Retina (tissue), 1 donor: ENCODE results near the gene IFI27L1.
"Not testable (repeated sequence)": the region's sequence is repeated elsewhere in the genome, so short reads cannot be mapped to it uniquely, and the experiment has no call there.

ENCODE experiments used
- DNase-seq: peaks from one replicate; pipeline ENCODE4 v3.0.0-alpha.2; 2016

IFI27L1 gene

DNA sequence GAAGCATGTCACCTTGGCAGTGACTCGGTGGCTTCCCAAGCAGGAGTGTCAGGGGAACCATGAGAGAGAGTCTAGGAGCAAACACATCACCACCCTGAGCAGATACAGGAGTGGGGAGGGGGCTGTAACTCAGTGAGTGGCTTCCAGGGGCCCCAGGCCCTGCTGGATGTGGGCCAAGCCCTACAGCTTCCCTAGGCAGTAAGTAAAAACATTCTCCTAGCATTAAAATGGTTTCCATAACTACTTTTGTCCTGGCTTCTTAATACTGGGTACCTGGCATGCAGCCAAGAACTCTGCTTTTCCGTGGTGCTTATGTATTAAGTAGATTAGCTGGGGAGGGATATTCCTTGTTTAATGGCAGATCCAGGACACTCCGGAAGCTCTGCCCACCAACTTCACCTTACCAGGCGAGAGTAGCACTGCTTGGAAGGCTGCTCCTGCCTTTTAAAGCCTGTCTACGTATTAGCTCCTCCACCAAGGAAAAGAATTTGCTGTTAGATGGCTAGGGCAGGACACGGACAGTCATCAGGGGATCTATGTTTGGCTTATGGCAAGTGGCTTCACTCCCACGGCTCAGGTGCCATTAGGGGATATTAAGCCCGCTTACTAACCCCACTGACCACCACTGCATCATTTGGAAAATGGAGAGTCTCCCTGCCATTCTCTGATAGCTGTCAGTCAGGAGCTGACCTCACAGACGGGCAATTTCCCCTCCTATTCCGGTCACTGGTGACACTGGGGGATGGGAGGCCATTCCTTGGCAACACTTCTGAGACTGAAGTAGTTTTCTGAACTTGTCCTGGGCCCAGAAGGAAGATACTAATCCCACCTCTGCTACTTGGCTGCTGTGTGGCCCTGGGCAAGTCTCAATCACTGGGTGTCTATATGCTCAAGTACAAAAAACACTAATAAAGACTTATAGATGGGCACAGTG, 32.2 kb upstream of the IFI27L1 start:
- no peak for DNase-seq

- no peak for DNase-seq
Observed at GRCh38 chr14:94049625-94050023, 31.5 kb upstream of the IFI27L1 start.

DNA sequence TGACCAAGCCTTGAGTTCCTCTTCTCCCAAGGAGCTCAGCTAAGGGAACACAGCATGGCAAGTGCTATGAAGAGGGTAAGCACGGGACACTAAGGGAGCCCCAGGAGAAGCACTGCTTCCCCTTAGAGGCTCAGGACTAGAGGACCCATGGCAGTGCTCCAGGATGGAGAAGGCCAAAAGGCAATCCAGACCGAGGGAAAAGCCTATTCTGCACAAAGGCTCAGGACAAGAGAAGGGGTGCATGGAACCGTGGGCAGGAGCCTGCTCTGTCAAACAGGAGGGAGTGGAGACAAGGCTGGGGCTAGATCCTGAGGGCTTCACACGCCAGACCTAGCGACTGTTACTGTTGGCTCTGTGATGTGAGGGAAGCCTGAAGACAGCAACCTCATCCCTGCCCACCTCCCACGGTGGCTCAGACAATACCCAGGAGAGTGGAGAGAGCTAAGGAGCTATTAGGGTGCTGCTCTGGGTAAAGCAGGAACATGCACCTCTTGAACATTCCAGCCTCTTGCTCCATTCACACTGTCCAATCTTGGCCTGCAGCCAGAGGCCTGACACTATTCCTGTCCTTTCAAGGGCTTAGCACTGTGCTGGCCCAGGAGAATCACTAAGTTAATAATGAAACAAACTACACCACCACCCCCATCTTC, 30.8 kb upstream of the IFI27L1 start:
- no peak for DNase-seq

DNA sequence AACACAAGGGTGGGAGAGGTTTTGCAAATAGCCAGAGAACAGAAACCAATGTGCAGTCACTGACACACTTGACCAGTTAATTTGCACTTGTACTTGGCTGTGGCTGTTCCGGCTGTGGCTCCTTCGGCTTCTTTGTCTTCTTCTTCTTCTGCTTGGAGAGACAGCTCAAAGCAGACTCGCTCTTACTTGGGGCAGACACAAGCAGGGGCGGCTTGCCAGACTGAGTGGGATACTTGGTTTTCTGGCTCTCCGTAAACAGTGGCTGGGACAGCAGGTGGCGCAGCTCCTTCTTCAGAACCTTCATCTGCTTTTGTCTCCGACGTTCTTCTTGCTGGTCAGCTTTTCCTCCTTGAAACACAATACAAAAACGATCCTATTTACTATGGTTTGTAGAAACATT, 30.0 kb upstream of the IFI27L1 start:
- no peak for DNase-seq

DNA sequence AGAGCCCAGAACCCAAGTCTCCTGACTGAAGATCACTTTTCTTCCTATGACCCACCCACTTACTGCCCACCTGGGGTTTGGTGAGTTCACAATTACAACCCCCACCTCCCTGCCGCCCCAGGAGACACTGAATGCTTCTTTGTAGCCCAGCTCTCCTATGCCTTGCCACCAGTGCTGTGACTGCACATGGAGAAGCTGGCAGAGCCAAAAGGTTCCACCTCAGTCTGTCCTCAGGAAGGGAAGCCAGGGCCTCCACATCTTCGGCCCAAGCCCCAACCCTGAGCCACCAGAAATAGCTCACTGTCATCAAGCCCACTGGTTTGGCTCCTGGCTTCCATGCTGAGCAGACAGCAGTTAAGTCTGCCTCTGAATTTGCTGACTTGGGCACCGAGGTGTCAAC, 29.3 kb upstream of the IFI27L1 start:
- DNase-seq: no peak

DNA sequence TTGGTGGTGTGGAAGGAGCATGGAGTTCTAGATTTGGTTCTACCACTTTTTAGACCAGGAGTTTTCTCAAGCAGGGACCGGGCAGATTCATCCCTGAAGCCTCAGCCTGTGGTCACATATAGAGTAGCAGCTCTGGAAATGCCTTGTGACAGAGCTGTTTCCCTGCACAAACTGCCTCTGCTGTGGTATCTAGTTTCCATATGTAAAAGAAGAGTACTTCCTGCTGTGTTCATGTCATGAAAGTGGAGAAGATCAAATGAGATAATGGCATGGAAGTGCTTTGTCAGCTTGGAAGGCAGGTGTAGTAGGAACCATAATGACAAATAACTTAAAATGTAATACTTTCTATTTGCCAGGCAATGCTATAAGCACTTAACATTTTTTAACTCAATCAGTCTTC, 28.9 kb upstream of the IFI27L1 start:
- DNase-seq: no peak

DNA sequence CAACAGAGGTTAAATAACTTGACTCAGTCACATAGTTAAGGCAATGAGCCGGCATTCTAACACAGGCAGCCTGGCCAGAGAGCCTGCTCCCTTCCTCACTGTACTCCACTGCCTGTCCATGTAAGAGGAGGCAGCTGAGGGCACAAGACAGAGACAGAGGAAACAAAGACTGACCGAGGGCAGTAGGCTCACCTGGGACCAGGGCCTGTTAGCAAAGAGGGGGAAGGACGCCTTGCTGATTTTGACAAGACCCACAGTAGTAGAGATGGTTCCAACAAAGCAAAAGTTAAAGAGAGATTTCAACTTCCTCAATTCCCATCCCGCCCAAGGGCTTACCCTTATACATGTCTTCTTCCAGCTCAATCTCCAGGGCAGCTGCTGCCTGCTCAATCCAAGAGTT, 28.4 kb upstream of the IFI27L1 start:
- no peak for DNase-seq

- no peak for DNase-seq
Observed at GRCh38 chr14:94054401-94054800, 26.7 kb upstream of the IFI27L1 start.

- DNase-seq: no peak
Observed at GRCh38 chr14:94054936-94055335, 26.2 kb upstream of the IFI27L1 start.

GRCh38 chr14:94056579-94057308, 24.4 kb upstream of the IFI27L1 start:
- DNase-seq: no peak

DNA sequence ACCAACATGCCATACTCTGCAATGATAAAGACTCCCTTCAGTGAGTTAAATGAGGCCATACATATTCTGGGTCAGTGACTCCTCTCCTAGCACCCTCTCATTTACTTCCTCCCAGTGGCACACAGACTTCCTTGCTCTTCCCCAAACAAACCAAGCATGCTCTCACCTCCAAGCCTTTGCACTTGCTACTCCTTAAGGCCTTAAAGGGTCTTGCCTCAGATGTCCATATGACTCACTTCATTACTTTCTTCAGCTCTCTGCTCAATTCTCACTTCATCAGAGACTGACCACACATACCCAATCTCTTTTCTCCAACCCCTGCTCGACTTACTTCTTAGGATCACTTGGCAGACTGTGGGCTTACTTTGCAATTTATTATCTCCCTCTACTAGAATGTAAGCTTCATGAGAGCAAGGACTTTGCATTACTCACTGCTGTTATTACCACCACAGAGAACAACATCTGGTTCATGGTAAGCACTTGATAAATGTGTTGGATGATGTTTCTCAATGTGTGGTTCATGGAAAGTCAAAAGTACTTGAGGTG, 22.9 kb upstream of the IFI27L1 start:
- DNase-seq: no peak

DNA sequence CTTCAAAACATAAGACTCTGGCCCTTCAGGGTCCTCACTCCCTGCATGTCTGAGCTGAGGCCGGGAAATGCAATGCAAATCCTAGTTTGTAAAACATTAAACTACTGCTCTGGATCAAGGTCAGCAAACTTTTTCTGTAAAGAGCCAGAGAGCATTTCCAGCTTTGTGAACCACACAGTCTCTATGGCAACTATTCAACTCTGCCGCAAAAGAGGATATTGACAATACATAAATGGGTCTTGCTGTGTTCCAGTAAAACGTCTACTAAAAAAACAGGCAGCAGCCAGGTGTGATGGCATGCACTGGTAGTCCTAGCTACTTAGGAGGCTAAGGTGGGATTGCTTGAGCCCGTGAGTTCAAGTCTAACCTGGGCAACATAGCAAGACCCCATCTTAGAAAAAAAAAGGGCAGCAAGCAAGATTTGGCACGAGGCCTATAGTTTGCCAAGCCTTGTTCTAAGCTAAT, 22.4 kb upstream of the IFI27L1 start:
- DNase-seq: no peak

DNA sequence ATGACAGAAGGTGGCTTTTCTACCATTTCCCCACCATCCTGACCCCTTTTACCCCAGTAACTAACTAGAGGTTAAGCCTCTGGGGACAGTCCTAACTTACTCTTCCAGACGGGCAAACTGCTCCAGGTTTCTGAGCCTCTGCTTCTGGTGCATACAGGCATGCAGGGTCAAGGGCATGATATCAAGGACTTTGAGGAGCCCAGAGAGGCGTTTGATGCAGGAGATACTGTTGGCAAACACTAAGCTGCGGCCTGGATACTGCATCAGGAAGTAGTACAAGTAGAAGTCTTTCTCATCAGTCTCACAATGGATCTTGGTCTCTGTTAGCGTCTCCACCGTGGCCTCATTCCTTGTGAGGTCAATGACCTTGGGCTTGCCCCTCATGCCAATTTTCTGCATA, 21.1 kb upstream of the IFI27L1 start:
- no peak for DNase-seq

- no peak for DNase-seq
Observed at GRCh38 chr14:94062344-94062940, 18.7 kb upstream of the IFI27L1 start.

DNA sequence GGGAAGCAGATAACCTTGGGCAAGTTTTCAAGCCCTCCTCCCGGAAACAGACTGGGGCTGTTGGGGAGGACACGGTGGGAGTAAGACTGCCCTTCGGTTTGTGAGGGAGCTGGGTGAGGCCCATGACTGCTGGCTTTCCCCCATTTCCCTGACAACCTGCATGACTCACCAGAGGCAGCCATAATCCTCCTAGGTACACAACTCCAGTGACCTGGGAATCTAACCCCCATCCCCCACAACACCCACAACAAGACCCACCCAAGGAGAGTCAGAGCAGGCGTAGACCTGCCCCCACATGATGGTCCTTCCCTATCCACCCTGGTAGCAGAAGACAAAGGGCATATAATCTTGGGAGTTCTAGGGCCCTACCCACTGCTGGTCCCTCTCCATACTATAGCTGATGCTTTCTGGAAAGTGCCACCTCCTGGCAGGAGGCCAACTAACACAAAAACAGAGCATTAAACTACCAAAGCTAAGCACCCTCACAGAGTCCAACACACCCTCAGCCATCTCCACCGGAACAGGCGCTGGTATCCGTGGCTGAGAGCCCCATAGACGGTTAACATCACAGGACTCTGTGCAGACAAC, 14.9 kb upstream of the IFI27L1 start:
- DNase-seq: no peak

DNA sequence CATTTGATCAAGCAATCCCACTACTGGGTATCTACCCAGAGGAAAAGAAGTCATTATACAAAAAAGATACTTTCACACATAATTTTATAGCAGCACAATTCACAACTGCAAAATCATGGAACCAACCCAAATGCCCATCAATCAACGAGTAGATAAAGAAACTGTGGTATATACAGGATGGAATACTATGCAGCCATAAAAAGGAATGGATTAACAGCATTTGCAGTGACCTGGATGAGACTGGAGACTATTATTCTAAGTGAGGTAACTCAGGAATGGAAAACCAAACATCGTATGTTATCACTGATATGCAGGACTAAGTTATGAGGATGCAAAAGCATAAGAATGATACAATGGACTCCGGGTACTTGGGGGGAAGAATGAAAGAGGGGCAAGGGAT, 9.0 kb upstream of the IFI27L1 start:
- not testable (repeated sequence) for DNase-seq

GRCh38 chr14:94074534-94074933, 6.6 kb upstream of the IFI27L1 start:
- no peak for DNase-seq

GRCh38 chr14:94075008-94075407, 6.1 kb upstream of the IFI27L1 start:
- DNase-seq: no peak

GRCh38 chr14:94077111-94077821, 3.8 kb upstream of the IFI27L1 start:
- no peak for DNase-seq

- DNase-seq: no peak
Observed at GRCh38 chr14:94077823-94078222, 3.3 kb upstream of the IFI27L1 start.

DNA sequence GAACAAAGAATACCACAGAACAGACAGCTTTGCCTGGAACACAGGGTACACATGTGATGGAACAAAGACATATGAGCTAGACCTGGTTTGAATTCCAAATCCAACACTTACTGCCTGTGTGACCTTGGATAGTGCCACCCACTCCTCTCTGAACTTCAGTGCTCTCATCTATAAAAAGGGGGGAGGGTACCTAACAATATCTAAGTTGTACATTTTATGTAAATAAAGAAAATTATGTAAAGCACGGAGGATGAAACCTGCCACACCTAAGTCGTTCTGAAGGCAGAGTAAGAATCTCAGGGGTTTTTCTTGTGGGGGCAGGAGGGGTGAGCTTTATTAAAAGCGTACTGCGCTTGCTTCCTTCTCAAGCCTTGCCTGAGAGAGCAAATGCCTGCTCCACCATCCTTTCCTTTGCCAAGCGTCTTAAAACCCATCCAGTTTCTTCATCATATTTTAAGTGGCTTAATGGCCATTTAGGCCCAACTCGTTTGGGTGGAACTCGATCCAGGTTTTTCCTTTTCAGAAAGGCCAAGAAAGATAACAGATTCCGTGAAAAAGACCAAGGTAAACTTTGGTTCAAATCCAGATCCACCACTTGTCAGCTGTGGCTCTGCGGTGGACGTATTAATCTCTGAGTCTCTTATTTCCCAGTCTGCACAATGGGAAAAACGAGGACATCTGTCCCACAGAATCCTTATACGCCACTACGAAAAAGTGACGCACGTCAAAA, 1.1 kb upstream of the IFI27L1 start:
- DNase-seq: no peak
